Activated CD8-positive, alpha-beta memory T cell treated with anti-CD3 and anti-CD28 coated beads, Interleukin-2, amount 50 U/mL, for 1 hour (primary cell): ENCODE results near the gene STK11IP.

Source experiments
- DNase-seq: peaks from one replicate; pipeline ENCODE4 v3.0.0-alpha.2; 2020; ENCODE audit errors: extremely low read depth

The STK11IP gene

DNA sequence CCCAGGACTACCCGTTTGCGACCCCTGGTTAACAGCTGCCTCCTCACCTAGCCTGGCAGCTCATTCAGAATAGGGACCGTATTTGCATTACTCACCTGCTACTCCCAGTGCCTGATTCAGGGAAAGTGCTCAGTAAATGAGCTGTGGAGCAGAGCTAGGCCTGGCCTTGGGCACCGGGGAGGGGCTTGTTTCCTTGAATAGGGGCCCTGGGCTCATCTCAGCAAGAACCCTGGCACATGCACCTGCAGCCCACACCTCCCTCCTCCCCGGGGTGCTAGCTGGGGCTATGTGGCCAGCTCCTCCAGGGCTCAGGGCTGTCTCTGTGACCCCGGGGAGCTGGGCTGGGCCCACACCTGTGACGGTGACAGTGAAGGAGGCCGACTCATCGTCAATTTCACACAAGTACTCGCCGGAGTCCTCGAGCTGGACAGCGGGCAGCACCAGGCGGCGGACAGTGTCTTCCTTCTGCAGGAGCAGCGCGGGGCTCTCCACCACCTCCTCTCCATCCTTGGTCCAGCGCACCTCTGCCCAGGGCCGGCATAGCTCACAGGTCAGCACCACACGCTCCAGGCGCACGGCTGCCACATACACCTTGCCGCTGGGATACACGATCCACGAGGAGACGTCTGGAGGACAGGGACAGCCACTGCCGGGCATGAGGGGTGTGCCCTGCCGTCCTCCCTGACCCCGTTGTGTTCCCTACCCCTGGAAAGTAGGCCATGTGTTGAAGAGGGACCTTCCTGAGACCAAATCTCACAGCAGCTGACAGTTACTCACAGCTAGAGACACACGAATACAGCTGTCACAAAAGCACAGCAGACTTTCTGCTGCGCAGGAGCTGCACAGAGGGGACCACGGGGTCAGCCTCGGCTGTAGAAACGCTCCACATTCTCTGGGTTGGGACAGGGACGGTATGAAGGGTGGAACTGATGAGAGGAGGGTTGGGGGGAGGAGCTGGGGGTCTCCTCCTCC is 35.3 kb upstream of the STK11IP start:
- no peak for DNase-seq

DNA sequence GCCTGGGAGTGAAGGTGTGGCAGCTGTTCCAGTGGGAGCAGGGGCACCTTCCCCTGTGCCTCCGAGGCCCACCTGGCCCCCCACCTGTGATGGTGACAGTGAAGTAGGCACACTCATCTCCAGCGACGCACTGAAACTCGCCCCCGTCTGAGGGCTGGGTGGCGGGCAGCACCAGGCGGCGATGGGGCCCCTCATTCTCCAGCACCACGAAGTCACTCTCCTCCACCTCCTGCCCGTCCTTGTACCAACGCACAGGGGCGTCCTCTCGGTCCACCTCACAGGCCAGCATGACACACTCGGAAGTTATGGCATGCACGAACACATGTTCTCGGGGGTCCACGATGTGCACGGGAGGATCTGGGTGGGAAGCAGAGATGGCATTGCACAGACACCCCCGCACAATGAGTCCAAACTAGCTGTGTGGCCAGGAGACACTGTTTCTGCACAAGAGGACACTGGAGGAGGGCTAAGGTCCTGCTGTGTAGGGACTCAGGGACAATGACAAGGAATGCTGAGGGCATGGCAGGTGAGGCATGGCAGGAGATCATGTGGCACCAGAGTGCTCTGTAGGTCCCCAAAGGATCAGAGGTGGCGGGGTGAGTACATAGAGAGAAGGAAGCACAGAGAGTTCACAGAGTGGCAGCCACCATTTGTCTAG is 34.3 kb upstream of the STK11IP start:
- DNase-seq = no peak

DNA sequence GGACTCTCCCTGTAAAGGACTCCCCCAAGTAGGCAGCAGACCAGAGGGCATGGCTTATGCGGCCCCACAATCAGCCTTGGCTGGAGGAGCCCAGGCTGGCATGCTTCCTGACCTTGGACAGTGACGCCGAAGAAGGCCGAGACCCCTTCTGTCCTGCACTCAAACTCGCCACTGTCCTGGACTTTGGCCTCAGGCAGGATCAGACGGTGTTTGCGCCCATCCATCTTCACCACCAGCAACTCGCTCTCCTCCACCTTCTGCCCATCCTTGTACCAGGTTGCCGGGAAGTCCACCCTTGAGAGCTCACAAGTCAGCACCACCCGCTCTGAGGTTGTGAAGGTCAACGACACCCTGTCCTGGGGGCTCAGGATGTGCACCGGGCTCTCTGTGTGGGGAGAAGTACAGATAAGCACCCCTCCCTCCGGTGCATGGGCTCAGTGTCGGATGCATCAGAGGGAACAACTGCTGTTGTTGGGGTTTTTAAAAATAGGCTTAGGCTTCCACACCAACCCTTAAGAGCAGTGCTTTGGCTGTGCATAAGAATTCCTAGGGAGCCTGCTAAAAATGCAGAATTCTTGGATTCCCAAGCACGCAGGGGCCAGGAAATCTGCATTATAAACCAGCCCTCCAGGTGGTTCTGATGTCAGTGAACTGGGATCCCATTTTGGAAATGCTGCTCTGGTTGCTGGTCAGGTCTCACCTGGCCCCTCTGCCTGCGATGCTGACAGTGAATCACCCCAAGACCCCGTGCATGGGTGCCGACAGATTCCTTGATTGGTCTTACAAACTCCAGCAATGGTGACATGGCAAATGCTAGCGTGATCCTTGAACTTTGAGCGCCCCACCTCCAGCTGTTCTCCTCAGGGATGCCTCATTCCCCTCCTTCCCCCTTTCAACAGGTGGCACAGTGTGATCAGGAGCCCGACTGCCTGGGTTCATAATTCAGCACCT is 32.3 kb upstream of the STK11IP start:
- DNase-seq = no peak

DNA sequence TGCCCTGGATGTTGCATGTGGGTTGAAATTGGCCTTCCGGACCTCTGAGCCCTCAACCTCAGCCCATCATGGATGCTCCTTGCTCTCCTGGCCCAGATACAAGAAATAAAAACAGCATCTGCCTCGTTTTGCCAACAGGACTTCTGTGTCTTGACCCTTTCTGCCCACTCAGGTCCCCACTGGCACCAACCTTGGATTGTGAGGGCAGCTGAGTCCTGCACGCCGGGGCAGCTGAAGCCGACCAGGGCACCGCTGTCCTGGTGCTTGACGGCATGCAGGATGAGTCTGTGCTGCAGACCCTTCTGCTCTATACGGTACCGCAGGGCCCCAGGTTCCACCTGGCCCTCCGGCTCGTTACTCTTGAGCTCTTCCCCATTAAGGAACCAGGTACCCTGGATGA is 31.0 kb upstream of the STK11IP start:
- no peak for DNase-seq

DNA sequence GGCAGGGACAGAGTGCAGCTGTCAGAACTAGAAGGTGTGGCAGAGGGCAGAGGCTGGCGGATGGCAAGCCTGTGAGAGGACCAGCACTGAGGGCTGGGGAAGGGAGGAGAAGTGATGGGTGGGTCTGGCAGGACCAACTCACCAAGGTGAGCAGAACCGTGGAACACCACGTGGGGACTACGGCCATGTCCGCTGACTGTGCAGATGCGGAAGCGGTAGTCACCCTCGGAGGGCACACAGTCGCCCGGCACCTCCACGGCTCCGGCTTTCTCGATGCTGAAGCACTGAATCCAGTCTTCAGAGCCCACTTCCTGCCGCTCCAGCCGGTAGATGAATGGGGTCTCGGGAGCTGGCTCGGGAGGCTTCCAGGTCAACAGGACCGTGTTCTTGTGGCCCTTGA is 30.5 kb upstream of the STK11IP start:
- DNase-seq = no peak

DNA sequence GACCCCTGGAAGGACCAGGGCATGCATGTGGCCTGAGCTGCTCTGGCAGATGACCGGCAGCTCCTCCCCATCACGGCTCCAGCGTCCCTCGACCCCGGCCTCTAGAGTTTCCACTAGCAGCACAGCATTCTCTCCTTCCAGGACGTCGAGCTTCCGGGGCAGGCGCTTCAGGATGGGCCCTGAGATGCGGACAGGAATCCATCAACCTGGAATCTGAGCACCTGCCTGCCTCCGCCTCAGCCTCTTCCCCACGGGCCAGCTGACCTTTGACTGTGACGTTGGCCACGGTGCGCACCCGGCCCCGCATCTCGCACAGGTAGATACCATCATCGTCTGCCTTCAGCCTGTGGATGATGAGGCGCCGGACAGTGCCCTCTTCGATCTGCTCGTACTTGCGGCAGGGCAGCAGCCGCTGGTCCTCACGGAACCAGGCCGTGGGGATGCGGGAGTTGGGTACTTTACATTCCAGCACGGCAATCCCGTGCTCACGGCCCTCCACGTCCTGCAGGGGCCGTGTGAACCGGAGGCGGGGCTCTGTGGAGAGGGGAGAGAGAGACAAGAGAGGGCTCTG is 29.8 kb upstream of the STK11IP start:
- DNase-seq = no peak

DNA sequence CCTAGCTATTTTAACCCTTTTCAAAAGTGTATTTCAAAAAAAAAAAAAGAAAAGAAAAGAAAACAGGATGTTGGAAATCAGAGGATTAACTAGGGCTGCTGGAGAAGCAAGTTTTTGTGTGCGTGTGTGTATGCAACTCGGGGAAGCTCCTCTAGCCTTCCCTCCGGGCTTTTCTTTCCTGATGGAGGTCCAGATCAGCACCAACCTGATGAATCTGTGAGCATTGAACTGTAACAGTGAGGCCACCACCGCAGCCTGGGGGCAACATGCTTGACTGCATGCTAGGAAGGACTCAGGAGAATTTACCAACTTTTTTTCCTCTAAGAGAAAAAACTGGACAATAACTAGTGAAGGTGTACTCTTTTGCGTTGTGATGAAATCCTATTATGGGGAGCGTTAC is 28.6 kb upstream of the STK11IP start:
- DNase-seq = no peak

DNA sequence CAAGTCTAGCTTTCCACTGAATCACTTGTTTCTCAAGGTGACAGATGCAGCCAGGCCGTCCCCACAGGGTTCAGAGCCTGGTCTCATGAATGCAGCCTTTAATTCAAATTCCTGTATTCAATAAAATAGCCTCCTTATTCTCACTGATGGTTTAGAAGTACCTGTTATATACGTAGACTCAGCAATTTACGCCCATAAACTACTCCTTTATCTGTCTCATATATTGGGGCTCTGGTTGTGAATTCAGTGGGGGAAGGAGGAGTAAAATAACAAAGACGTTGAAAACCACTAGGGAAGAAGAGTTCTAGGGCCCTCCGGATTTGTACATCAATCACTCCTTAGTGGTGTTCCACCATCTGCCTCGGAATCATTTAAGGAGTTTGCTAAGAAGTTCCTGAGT is 28.0 kb upstream of the STK11IP start:
- no peak for DNase-seq

DNA sequence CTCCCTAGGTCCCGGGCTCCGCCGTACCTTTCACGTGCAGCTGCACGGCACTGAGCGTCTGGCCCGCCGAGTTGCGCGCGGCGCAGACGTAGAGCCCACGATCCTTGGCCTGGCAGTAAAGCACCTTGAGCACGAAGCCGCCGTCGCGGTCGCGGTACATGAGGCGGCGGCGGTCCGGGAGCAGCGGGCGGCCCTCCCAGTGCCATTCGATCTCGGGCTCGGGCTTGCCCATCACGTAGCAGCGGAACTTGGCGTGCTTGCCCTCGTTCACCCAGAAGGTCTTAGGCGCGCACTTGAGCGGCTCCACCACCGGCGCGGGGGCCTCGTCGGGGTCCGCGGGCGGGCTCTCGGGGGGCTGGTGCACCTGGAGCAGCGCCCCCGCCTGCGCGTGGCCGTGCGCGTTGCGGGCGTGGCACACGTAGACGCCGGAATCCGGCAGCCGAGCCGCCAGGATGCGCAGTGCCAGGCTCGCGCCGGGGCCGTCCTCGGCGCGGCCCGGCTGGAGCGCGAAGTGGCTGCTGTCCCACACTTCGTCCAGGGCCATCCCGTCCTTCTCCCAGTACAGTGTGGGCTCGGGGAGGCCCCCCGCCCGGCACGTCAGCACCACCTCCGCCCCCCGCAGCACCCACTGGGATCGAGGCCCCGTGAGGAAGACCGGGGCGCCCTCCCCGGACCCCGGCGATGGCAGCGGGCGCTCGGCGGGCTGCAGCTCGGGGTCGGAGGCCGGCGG is 27.3 kb upstream of the STK11IP start:
- DNase-seq = no peak

DNA sequence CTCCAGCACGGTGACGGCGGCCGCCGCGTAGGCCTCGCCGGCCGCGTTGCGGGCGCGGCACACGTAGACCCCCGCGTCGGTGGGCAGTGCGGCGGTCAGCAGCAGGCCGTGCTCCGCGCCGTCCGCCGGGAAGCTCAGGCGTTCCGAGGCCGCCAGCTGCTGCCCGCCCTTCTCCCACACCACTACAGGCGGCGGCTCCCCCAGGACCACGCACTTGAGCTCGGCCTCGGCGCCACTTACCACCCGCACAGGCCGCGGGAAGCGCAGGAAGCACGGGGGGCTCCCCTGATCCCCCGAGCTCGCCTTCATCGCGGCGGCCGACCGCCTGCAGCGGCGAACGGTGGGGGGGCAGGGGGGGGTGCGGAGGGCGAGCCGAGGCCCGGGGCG is 26.7 kb upstream of the STK11IP start:
- no peak for DNase-seq

DNA sequence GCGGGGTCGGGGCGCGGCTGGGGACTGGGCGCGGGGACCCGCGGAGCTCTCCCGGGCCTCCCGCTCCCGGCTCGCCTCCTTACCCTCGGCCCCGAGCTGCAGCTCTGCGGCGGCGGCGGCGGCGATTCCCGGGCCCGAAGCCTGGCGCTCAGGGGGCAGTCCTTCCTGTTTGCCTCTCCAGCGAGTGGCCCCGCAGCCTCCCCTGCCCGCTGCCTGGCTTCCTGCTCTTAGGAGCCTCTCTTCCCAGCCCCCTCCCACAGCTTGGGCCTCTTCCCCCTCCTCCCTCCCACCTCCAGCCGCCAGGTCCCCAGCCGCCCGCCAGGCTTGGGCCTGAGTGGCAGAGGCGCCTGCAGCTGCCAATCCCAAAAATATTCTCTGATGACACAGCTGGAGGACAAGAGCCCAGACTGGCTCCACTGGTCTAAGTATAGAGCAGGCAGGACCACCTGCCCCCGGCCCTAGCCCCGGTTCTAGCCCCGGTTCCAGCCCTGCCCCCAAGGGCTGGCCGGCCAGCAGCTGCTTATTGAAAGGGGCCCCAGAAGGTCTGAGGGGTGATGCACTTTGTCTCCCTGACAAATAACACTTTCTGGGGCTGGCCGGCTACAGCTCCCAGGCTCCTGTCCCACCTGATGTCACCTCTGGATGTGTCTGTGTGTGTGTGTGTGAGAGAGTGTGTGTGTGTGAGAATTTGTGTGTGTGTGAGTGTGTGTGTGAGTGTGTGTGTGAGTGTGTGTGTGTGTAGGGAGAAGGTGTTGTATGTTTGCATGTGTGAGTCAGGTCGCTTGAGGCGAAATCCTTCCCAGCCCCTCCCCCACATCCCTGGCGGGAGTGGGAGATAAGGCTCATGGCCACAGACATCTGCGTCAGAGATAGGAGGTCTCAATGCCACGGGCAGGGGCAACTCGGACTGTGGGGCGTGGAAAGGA is 26.1 kb upstream of the STK11IP start, which contains the start of gene OBSL1:
TSS of gene OBSL1 (minus strand) at position 229 of the 926 bp plus-strand sequence. CDS start 307 bp downstream, outside the sequence.
- no peak for DNase-seq

DNA sequence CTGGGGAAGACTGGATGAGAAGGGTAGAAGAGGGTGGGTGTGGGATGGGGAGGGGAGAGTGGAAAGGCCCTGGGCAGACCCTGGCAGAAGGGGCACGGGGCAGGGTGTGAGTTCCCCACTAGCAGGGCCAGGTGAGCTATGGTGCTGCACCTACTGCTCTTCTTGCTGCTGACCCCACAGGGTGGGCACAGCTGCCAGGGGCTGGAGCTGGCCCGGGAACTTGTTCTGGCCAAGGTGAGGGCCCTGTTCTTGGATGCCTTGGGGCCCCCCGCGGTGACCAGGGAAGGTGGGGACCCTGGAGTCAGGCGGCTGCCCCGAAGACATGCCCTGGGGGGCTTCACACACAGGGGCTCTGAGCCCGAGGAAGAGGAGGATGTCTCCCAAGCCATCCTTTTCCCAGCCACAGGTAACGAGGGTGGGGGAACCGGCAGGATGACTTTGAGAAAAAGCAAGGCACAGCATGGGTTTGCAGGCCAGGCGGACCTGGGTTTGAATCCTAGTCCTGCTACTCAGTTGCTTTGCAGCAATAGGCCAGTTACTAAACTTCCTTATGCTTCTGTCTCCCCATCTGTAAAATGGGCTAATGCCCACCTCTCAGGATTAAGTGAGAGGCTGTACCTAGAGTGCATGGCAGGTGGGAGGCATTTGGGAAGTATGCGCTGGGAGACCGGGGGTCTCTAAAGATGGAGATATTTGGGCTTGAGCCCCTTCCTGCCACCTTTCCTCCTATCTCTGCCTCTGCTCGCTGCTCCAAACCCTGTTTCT is 25.2 kb upstream of the STK11IP start, which contains the start of gene INHA:
TSS of gene INHA (plus strand) at position 74 of the 765 bp plus-strand sequence. CDS start at position 139, 65 bp downstream.
- no peak for DNase-seq

DNA sequence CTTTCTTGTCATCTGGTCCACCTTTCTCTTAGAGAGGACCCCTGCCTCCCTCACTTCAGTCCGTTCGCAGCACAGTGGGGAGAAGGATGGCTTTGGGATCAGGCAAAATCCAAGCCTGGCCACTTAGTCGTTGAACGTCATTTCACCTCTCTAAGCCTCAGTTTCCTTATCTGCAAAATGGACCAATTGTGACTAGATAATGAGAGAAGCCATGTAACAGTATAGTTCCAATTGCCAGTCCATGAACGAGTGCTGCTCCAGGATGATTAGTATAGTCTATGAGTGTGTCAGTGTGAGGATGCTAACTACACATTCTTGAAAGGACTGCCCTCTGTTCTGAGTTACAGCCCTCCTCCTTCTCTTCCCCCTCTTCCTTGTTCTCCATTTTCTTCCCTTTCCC is 24.5 kb upstream of the STK11IP start:
- DNase-seq = no peak

DNA sequence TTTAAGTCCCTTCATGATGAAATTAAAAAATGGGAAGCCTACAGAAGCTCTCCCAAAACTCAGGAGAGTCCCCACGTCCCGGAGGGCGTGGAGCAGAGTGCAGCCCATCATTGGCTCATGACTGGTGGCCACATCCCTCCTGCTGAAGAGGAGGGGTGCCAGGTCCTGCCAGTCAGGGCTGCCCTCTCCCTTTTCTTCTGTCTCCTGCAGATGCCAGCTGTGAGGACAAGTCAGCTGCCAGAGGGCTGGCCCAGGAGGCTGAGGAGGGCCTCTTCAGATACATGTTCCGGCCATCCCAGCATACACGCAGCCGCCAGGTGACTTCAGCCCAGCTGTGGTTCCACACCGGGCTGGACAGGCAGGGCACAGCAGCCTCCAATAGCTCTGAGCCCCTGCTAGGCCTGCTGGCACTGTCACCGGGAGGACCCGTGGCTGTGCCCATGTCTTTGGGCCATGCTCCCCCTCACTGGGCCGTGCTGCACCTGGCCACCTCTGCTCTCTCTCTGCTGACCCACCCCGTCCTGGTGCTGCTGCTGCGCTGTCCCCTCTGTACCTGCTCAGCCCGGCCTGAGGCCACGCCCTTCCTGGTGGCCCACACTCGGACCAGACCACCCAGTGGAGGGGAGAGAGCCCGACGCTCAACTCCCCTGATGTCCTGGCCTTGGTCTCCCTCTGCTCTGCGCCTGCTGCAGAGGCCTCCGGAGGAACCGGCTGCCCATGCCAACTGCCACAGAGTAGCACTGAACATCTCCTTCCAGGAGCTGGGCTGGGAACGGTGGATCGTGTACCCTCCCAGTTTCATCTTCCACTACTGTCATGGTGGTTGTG is 23.0 kb upstream of the STK11IP start:
- DNase-seq = no peak

DNA sequence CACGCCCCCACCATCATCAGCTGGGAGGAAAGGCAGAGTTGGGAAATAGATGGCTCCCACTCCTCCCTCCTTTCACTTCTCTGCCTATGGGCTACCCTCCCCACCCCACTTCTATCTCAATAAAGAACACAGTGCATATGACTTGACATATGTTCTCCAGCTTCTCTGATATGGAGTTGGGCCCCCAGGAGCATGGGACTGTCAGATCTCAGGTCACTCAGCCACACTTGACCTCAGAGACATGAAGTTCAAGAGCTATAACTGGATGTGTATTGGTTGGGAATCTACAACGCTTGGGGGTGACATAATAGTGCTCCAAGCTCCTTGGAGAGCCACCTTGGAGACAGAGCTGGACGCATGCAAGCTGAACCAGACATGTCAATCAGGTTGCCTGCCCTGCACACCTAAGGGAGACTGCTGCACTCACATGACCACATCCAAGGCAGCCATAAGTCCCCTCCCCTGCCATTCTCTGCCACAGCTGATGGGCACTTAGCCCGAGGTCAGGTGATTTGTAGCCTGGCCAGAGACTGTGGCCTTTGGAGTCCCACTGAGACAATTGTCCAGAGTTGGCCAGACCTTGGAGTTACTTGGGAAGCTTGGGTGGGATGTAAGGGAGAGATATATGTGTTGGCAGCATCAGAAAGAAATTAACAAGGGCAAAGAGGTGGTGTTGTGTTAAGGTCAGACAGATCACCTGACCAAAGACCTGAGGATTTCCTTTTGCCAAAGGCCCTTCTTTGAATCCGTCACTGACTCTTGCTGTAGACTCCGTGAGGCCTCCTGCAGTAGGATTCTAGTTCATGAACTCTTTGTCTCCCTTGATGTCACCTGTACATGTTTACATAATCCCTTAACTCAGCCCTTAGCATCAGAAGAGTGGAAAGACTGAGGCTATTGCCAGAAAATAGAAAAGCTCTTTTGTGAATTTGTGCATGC is 21.8 kb upstream of the STK11IP start:
- DNase-seq = no peak

DNA sequence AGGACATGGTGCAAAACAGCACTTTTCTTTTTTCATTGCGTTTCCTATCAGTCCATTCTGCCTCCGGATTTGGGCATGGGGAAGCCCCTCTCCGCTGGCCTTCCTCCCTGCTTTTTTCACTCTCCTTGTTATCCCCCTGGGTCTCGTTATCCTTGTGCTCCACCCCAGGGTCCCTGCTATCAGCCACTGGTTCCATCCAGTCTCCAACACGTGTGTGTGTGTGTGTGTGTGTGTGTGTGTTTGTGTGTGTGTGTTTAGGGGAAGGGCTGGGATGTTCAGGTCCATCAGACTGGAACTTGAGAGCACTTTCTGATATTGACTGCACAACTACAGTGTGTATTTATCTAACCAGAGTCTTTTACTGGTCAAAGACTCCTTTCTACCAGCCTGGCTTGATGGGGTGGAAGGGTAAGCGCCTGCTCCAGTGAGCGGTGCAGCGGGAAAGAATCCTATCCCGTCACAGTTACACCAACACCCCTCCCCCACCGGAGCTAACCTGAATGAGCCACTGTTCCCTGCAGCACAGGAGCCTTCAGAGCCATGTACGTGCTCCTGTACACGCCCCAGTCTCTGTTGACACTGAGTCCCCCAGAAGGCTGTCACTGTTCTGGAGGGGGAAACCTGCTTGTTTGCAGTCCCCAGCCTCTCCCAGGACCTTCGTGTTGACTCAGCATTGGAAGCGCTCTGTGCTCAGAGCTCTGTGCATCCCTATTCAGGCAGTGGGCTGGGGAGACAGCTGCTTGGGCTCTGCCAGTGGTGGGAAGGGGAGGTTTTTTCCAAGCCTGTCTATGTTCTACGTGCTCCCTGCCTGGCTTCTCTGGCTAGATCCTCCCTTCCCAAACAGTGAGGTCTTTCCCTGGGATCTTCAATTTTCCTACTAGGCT is 20.9 kb upstream of the STK11IP start:
- no peak for DNase-seq
